ENCODE measurements around the gene PRDM16. TPM values are rescaled to one million over a fixed set of nuclear protein-coding genes. Genes with fewer than 3 reads are reported as not detected.

Gene PRDM16
- total and polyA plus RNA-seq, 2 experiments from 2014 or later: 0.14 to 0.16 TPM

GRCh38 chr1:3142751-3143150 lies 73.7 kb downstream of the PRDM16 start:
- Mint-ChIP-seq H3K4me1 (no peaks in the 10 kb centered on the region), H3K27me3 (ENCODE audit: insufficient read depth, low read depth, poor library complexity) (peaks cover 7% of the 10 kb centered on the region), H3K4me3 (no peak overlapping the region), H3K9me3 (no peaks in the 10 kb centered on the region), H3K27ac (no peak overlapping the region), H3K36me3 (ENCODE audit: low read depth) (no peaks in the 10 kb centered on the region)
- Histone ChIP-seq H3K36me3 (ENCODE audit: insufficient read depth) (no peaks in the 10 kb centered on the region), H3K4me2 (no peak overlapping the region), H3F3A (replicated peaks; ENCODE audit: low read depth) (no peaks in the 10 kb centered on the region), H3K27me3 (ENCODE audit: insufficient read depth) (no peaks in the 10 kb centered on the region), H3K79me2 (replicated peaks; ENCODE audit: insufficient read depth) (no peaks in the 10 kb centered on the region), H3K9me2 (ENCODE audit: insufficient read depth) (no peaks in the 10 kb centered on the region), H2AFZ (no peak overlapping the region), H4K20me1 (replicated peaks; ENCODE audit: insufficient read depth) (no peaks in the 10 kb centered on the region), H3K4me1 (ENCODE audit: insufficient read depth) (no peaks in the 10 kb centered on the region), H3K4me3 (no peak overlapping the region), H3K27ac (ENCODE audit: low read depth) (no peak overlapping the region)
- ATAC-seq: no peak
- no peak for DNase-seq (ENCODE audit: low spot score)
- TF ChIP-seq NANOG (IDR thresholded peaks at IDR 0.05; ENCODE audit: borderline replicate concordance): no peak
- no peak for TF ChIP-seq ZNF331 (CRISPR knock-in tag; IDR thresholded peaks at IDR 0.05; ENCODE audit: low read depth)
- TF ChIP-seq STAT1 (IDR thresholded peaks at IDR 0.05; ENCODE audit: unreplicated experiment): no peak
- TF ChIP-seq ETS1 (IDR thresholded peaks at IDR 0.05): no peak

- Histone ChIP-seq H3K9me2 (ENCODE audit: insufficient read depth) (no peaks in the 10 kb centered on the region), H3K4me3 (no peak overlapping the region), H4K20me1 (replicated peaks; ENCODE audit: insufficient read depth) (no peaks in the 10 kb centered on the region), H2AFZ (no peak overlapping the region), H3K27me3 (ENCODE audit: insufficient read depth) (no peaks in the 10 kb centered on the region), H3K36me3 (ENCODE audit: insufficient read depth) (no peaks in the 10 kb centered on the region), H3K4me1 (ENCODE audit: insufficient read depth) (no peaks in the 10 kb centered on the region), H3K4me2 (no peak overlapping the region), H3F3A (replicated peaks; ENCODE audit: low read depth) (no peaks in the 10 kb centered on the region), H3K27ac (ENCODE audit: low read depth) (no peak overlapping the region), H3K79me2 (replicated peaks; ENCODE audit: insufficient read depth) (no peaks in the 10 kb centered on the region)
- no peak overlapping the region for H3K4me3 Mint-ChIP-seq
- no peaks in the 10 kb centered on the region for H3K9me3 Mint-ChIP-seq
- DNase-seq (ENCODE audit: low spot score): no peak
- H3K36me3 Mint-ChIP-seq (ENCODE audit: low read depth): no peaks in the 10 kb centered on the region
- no peak for ATAC-seq
- peaks cover 5% of the 10 kb centered on the region for H3K27me3 Mint-ChIP-seq (ENCODE audit: insufficient read depth, low read depth, poor library complexity)
- H3K4me1 Mint-ChIP-seq: no peaks in the 10 kb centered on the region
- H3K27ac Mint-ChIP-seq: no peak overlapping the region
- TF ChIP-seq REST (IDR thresholded peaks at IDR 0.05; ENCODE audit: unreplicated experiment) (no peak), ZNF331 (CRISPR knock-in tag; IDR thresholded peaks at IDR 0.05; ENCODE audit: low read depth) (no peak), JUNB (IDR thresholded peaks at IDR 0.05; ENCODE audit: unreplicated experiment) (no peak), ZNF114 (CRISPR knock-in tag; IDR thresholded peaks at IDR 0.05) (no peak), ZNF462 (CRISPR knock-in tag; IDR thresholded peaks at IDR 0.05) (no peak), ETS1 (IDR thresholded peaks at IDR 0.05) (no peak)
These were observed 76.7 kb downstream of the PRDM16 start for GRCh38 chr1:3145532-3146325.

Measured in GM23338 (cell line).